HepG2 (cell line): ENCODE results near the gene DBNDD2. TPM values are rescaled to one million over a fixed set of nuclear protein-coding genes. Genes with fewer than 3 reads are reported as not detected.
A peak's percentile ranks its signal among the peaks of the same experiment; 100 is the strongest.

Experiments
- ARNT ChIP-seq: fragments of 450-650 bp; IDR thresholded peaks from 2 replicates; pipeline ENCODE4 v1.6.1; 2017
- ATF1 ChIP-seq: IDR thresholded peaks from 2 replicates; pipeline ENCODE4 v1.6.1; 2016; ENCODE audit warnings: mild to moderate bottlenecking, control low read depth
- CENPT ChIP-seq: sonication (generic); formaldehyde crosslinking; IDR thresholded peaks from 2 replicates; pipeline ENCODE4 v1.8.0; 2022; ENCODE audit warnings: low read depth, mild to moderate bottlenecking, moderate library complexity, missing genetic modification reagents
- DMAP1 ChIP-seq: IDR thresholded peaks from 2 replicates; pipeline ENCODE4 v1.6.1; 2016
- FIP1L1 ChIP-seq: fragments of 200-400 bp; formaldehyde crosslinking; IDR thresholded peaks from 2 replicates; pipeline ENCODE4 v1.6.1; 2018; ENCODE audit warnings: low read depth, mild to moderate bottlenecking, low read length, moderate library complexity, borderline replicate concordance; ENCODE audit not compliant: insufficient read depth
- HDAC2 ChIP-seq: sonication (generic); formaldehyde crosslinking; IDR thresholded peaks from 2 replicates; pipeline ENCODE4 v1.4.0; 2020; ENCODE audit warnings: missing genetic modification reagents
- KAT7 ChIP-seq: IDR thresholded peaks from 2 replicates; pipeline ENCODE4 v1.6.1; 2018; ENCODE audit warnings: borderline replicate concordance, missing compliant biosample characterization
- LCORL ChIP-seq, 2 experiments: fragments of 450-650 bp in 1 of 2; sonication (generic) in 1 of 2; formaldehyde crosslinking in 1 of 2; IDR thresholded peaks; 2 replicates each; pipeline versions ENCODE4 v1.5.0 to v1.6.1; 2017 to 2020; ENCODE audit warnings: antibody characterized with exemption in 1 of 2, missing genetic modification reagents in 1 of 2
- MIXL1 ChIP-seq: IDR thresholded peaks from 2 replicates; pipeline ENCODE4 v1.6.1; 2016
- NCOR1 ChIP-seq: fragments of 200-600 bp; sonication (generic); IDR thresholded peaks from 2 replicates; pipeline ENCODE4 v1.7.0; 2017; ENCODE audit warnings: antibody characterized with exemption, low read length, borderline replicate concordance
- SMAD1 ChIP-seq: sonication (generic); formaldehyde crosslinking; IDR thresholded peaks from 2 replicates; pipeline ENCODE4 v1.4.0; 2020; ENCODE audit warnings: missing genetic modification reagents, low read depth, mild to moderate bottlenecking, borderline replicate concordance
- SNAPC5 ChIP-seq: sonication (generic); formaldehyde crosslinking; IDR thresholded peaks from 2 replicates; pipeline ENCODE4 v1.8.1; 2023; ENCODE audit warnings: mild to moderate bottlenecking, missing genetic modification reagents, borderline replicate concordance
- SRY ChIP-seq: sonication (generic); formaldehyde crosslinking; IDR thresholded peaks from 2 replicates; pipeline ENCODE4 v1.8.0; 2022; ENCODE audit warnings: mild to moderate bottlenecking, missing genetic modification reagents
- TFDP1 ChIP-seq: IDR thresholded peaks from 2 replicates; pipeline ENCODE4 v1.6.1; 2016; ENCODE audit warnings: missing compliant biosample characterization, missing genetic modification reagents, borderline replicate concordance
- YEATS4 ChIP-seq: sonication (generic); formaldehyde crosslinking; IDR thresholded peaks from 2 replicates; pipeline ENCODE4 v1.4.0; 2020; ENCODE audit warnings: missing genetic modification reagents, borderline replicate concordance
- ZBTB1 ChIP-seq: sonication (generic); formaldehyde crosslinking; IDR thresholded peaks from 2 replicates; pipeline ENCODE4 v1.4.0; 2020; ENCODE audit warnings: missing genetic modification reagents, borderline replicate concordance
- ZBTB37 ChIP-seq: sonication (generic); formaldehyde crosslinking; IDR thresholded peaks from 2 replicates; pipeline ENCODE4 v1.4.0; 2020; ENCODE audit warnings: mild to moderate bottlenecking, missing genetic modification reagents
- ZBTB8A ChIP-seq: sonication (generic); formaldehyde crosslinking; IDR thresholded peaks from 2 replicates; pipeline ENCODE4 v1.4.0; 2020; ENCODE audit warnings: mild to moderate bottlenecking, low read depth, missing genetic modification reagents, borderline replicate concordance
- ZC3H4 ChIP-seq: sonication (generic); formaldehyde crosslinking; IDR thresholded peaks from 2 replicates; pipeline ENCODE4 v1.4.0; 2020; ENCODE audit warnings: missing genetic modification reagents, borderline replicate concordance
- ZNF124 ChIP-seq: sonication (generic); formaldehyde crosslinking; IDR thresholded peaks from 2 replicates; pipeline ENCODE4 v1.4.0; 2020; ENCODE audit warnings: missing genetic modification reagents
- ZNF230 ChIP-seq: sonication (generic); formaldehyde crosslinking; IDR thresholded peaks from 2 replicates; pipeline ENCODE4 v1.4.0; 2020; ENCODE audit warnings: mild to moderate bottlenecking, missing genetic modification reagents
- ZNF232 ChIP-seq: sonication (generic); formaldehyde crosslinking; IDR thresholded peaks from 2 replicates; pipeline ENCODE4 v1.4.0; 2020; ENCODE audit warnings: missing genetic modification reagents, borderline replicate concordance
- ZNF253 ChIP-seq: sonication (generic); formaldehyde crosslinking; IDR thresholded peaks from 2 replicates; pipeline ENCODE4 v1.8.0; 2022; ENCODE audit warnings: mild to moderate bottlenecking, missing genetic modification reagents, borderline replicate concordance
- ZNF264 ChIP-seq: sonication (generic); formaldehyde crosslinking; IDR thresholded peaks from 2 replicates; pipeline ENCODE4 v1.4.0; 2020; ENCODE audit warnings: missing genetic modification reagents
- ZNF331 ChIP-seq: sonication (generic); formaldehyde crosslinking; IDR thresholded peaks from 2 replicates; pipeline ENCODE4 v1.4.0; 2020; ENCODE audit warnings: missing genetic modification reagents
- ZNF337 ChIP-seq: sonication (generic); formaldehyde crosslinking; IDR thresholded peaks from 2 replicates; pipeline ENCODE4 v1.5.1; 2020; ENCODE audit warnings: missing genetic modification reagents, low read depth, mild to moderate bottlenecking, borderline replicate concordance
- ZNF510 ChIP-seq: sonication (generic); formaldehyde crosslinking; IDR thresholded peaks from 2 replicates; pipeline ENCODE4 v1.4.0; 2020; ENCODE audit warnings: low read depth, mild to moderate bottlenecking, missing genetic modification reagents
- ZNF777 ChIP-seq: sonication (generic); formaldehyde crosslinking; IDR thresholded peaks from 2 replicates; pipeline ENCODE4 v1.4.0; 2020; ENCODE audit warnings: missing genetic modification reagents
- ZNF792 ChIP-seq: IDR thresholded peaks from 2 replicates; pipeline ENCODE4 v1.6.1; 2016
- polyA plus RNA-seq, 8 experiments: library from polyadenylated mRNA; depleted of rRNA in 3 of 8; stranded (reverse) in 7 of 8; unstranded in 1 of 8; fragments of >200 nt; fragmentation: Illumina TruSeq in 4 of 8; extraction: Trizol in 4 of 8; gene quantifications; 2 replicates each; pipeline versions ENCODE4 v1.2.1 to v1.2.3, GENCODE V29; 2011 to 2016; ENCODE audit warnings: low read depth in 4 of 8, missing spikeins in 1 of 8, mixed read lengths in 1 of 8; ENCODE audit not compliant: insufficient read depth in 1 of 8
- total RNA-seq, 5 experiments: library from RNA; depleted of rRNA; stranded (reverse); fragments of >200 nt; fragmentation: Illumina TruSeq; extraction: Trizol; gene quantifications; 2 replicates each; pipeline ENCODE4 v1.2.3, GENCODE V29; 2016; ENCODE audit warnings: low read depth in 1 of 5

DBNDD2 gene
- total and polyA plus RNA-seq, 2 of the 13 experiments (the other 11 are each of a cell fraction or from before 2014, with no cell fraction given): 16.7 to 47.6 TPM

- no peak for TF ChIP-seq FIP1L1
- TF ChIP-seq ZBTB8A (CRISPR knock-in tag): no peak
- 0 out of 2 replicates have a peak, but pooled peaks have one; percentile 51 for TF ChIP-seq ZBTB37 (CRISPR knock-in tag)
- peak; percentile 18; the same call in 1 of the 2 replicates for TF ChIP-seq ZNF232 (CRISPR knock-in tag)
- no peak; the same call in 1 of the 2 replicates for TF ChIP-seq TFDP1
- TF ChIP-seq ZNF510 (CRISPR knock-in tag): no peak
- no peak for TF ChIP-seq ZNF777
- peak; percentile 32; the same call in 1 of the 2 replicates for TF ChIP-seq ZNF331 (CRISPR knock-in tag)
- TF ChIP-seq ZC3H4 (CRISPR knock-in tag): no peak
- peak; percentile 60; the same call in 1 of the 2 replicates for TF ChIP-seq YEATS4 (CRISPR knock-in tag)
- TF ChIP-seq ZNF264 (CRISPR knock-in tag): 0 out of 2 replicates have a peak, but pooled peaks have one; percentile 17
- TF ChIP-seq SNAPC5 (CRISPR knock-in tag): 0 out of 2 replicates have a peak, but pooled peaks have one; percentile 39
- no peak for TF ChIP-seq SRY (CRISPR knock-in tag)
- no peak for TF ChIP-seq MIXL1 (CRISPR knock-in tag)
- no peak for TF ChIP-seq KAT7
- no peak for TF ChIP-seq ZNF792 (CRISPR knock-in tag)
- peak; percentile 34; the same call in 1 of the 2 replicates for TF ChIP-seq ZNF230 (CRISPR knock-in tag)
- TF ChIP-seq ZNF253 (CRISPR knock-in tag): no peak
- 0 out of 2 replicates have a peak, but pooled peaks have one; percentile 23 for TF ChIP-seq ZNF337 (CRISPR knock-in tag)
- no peak for TF ChIP-seq SMAD1 (CRISPR knock-in tag)
- TF ChIP-seq CENPT (CRISPR knock-in tag): no peak
- no peak for TF ChIP-seq ZBTB1 (CRISPR knock-in tag)
- no peak for TF ChIP-seq ARNT
- TF ChIP-seq HDAC2: no peak; the same call in 1 of the 2 replicates
- no peak; the same call in 1 of the 2 replicates for TF ChIP-seq DMAP1 (CRISPR knock-in tag)
- no peak for TF ChIP-seq LCORL (IDR thresholded peaks at IDR 0.05)
- TF ChIP-seq LCORL (CRISPR knock-in tag; IDR thresholded peaks at IDR 0.05): peak; percentile 74
- no peak; the same call in 1 of the 2 replicates for TF ChIP-seq NCOR1
- TF ChIP-seq ZNF124 (CRISPR knock-in tag): no peak; the same call in 1 of the 2 replicates
- peak; percentile 58; the same call in 1 of the 2 replicates for TF ChIP-seq ATF1 (CRISPR knock-in tag)
Observed at GRCh38 chr20:45359406-45360148, 48.5 kb upstream of the DBNDD2 start (continued).
